Endothelial cell of umbilical vein (primary cell): ENCODE measurements around the gene CACNA1C. TPM values are rescaled to one million over a fixed set of nuclear protein-coding genes. Genes with fewer than 3 reads are reported as not detected.
A peak's percentile ranks its signal among the peaks of the same experiment; 100 is the strongest.

ENCODE experiments used
- BruUV-seq: library from RNA; stranded (reverse); fragments of 400-500 nt; replicated peaks from 2 replicates; lab custom pipeline; 2021; lab: Mats Ljungman, UMichigan
- CTCF ChIA-PET: fragments of 300-600, 350-600 bp; sonication (Branson Sonifier 250); formaldehyde crosslinking; loops from one replicate; lab custom pipeline; 2021; ENCODE audit warnings: antibody characterized with exemption, inconsistent platforms; lab: Charles Lee
- POLR2A ChIA-PET: fragments of 300-600, 350-600 bp; sonication (Branson Sonifier 250); formaldehyde crosslinking; loops from one replicate; lab custom pipeline; 2021; ENCODE audit warnings: antibody characterized with exemption, inconsistent platforms; lab: Charles Lee
- DNase-seq: peaks from one replicate; pipeline ENCODE4 v3.0.0-alpha.2; 2011; ENCODE audit warnings: low read depth, low spot score
- FAIRE-seq: peaks from 2 replicates; lab custom pipeline; 2011; peaks lifted over from hg19 to GRCh38; lab: Jason Lieb, UNC
- H2AFZ ChIP-seq: 2 replicates; pipeline ENCODE4 v1.6.0; 2012; ENCODE audit warnings: low read depth, low read length, control low read depth, inconsistent platforms
- H3K27ac ChIP-seq: 2 replicates; pipeline ENCODE4 v1.5.1; 2011; ENCODE audit warnings: low read depth, mild to moderate bottlenecking, control low read depth, low read length, moderate library complexity; ENCODE audit not compliant: insufficient read depth
- H3K27me3 ChIP-seq, 2 experiments: 2 replicates each; pipeline versions ENCODE4 v1.6.0 to v1.6.1; 2011; ENCODE audit warnings: low read length in 2 of 2, mixed read lengths in 1 of 2; ENCODE audit not compliant: control insufficient read depth in 2 of 2, insufficient read depth in 2 of 2
- H3K36me3 ChIP-seq, 2 experiments: 2 replicates in 1 of 2; 3 replicates in 1 of 2; pipeline ENCODE4 v1.5.1; 2011; ENCODE audit warnings: low read length in 2 of 2, mild to moderate bottlenecking in 1 of 2, moderate library complexity in 1 of 2; ENCODE audit not compliant: control insufficient read depth in 2 of 2, insufficient read depth in 2 of 2; ENCODE audit errors: extremely low read depth in 1 of 2
- H3K4me1 ChIP-seq: 3 replicates; pipeline ENCODE4 v1.5.1; 2011; ENCODE audit warnings: mild to moderate bottlenecking, low read length; ENCODE audit not compliant: control insufficient read depth, insufficient read depth; ENCODE audit errors: extremely low read depth
- H3K4me2 ChIP-seq: 2 replicates; pipeline ENCODE4 v1.6.1; 2011; ENCODE audit warnings: low read length, control low read depth, mixed read lengths; ENCODE audit not compliant: insufficient read depth
- H3K4me3 ChIP-seq, 3 experiments: fragments of 200-600 bp in 1 of 3; sonication (generic), shearing (Covaris generic) in 1 of 3; replicated peaks in 1 of 3; 2 replicates each; pipeline ENCODE4 v1.5.1; 2011 to 2016; ENCODE audit warnings: control low read depth in 3 of 3, low read length in 3 of 3, mild to moderate bottlenecking in 2 of 3, inconsistent platforms in 1 of 3, low read depth in 1 of 3, moderate library complexity in 1 of 3; ENCODE audit not compliant: insufficient read depth in 1 of 3
- H3K79me2 ChIP-seq: 2 replicates; pipeline ENCODE4 v1.6.0; 2012; ENCODE audit warnings: low read length, inconsistent platforms; ENCODE audit not compliant: control insufficient read depth, insufficient read depth
- H3K9ac ChIP-seq: replicated peaks from 2 replicates; pipeline ENCODE3; 2011; ENCODE audit warnings: low read length, control low read depth; ENCODE audit not compliant: insufficient read depth; ENCODE audit errors: extremely low read depth
- H3K9me1 ChIP-seq: replicated peaks from 3 replicates; pipeline ENCODE4 v1.6.0; 2011; ENCODE audit warnings: mild to moderate bottlenecking, low read length; ENCODE audit not compliant: control insufficient read depth, insufficient read depth; ENCODE audit errors: extremely low read depth
- H3K9me3 ChIP-seq: replicated peaks from 2 replicates; pipeline ENCODE4 v1.5.1; 2012; ENCODE audit warnings: low read length, inconsistent platforms; ENCODE audit not compliant: control insufficient read depth, insufficient read depth
- H4K20me1 ChIP-seq: replicated peaks from 2 replicates; pipeline ENCODE3; 2011; ENCODE audit warnings: mild to moderate bottlenecking, low read length; ENCODE audit not compliant: control insufficient read depth, insufficient read depth; ENCODE audit errors: extremely low read depth
- CTCF ChIP-seq, 2 donors: IDR thresholded peaks; 1 replicate in 1 of 2; 2 replicates in 1 of 2; pipeline ENCODE4 v1.5.1; 2011; ENCODE audit warnings: low read length in 2 of 2, mild to moderate bottlenecking in 2 of 2, moderate library complexity in 2 of 2, control low read depth in 1 of 2, inconsistent platforms in 1 of 2, low read depth in 1 of 2; ENCODE audit not compliant: insufficient read depth in 1 of 2; ENCODE audit errors: extremely low read depth in 1 of 2
- EZH2 ChIP-seq: IDR thresholded peaks from 2 replicates; pipeline ENCODE4 v1.6.1; 2012; ENCODE audit warnings: borderline replicate concordance, low read depth, mild to moderate bottlenecking, moderate library complexity, low read length, inconsistent platforms; ENCODE audit not compliant: severe bottlenecking
- FOS ChIP-seq: IDR thresholded peaks from 2 replicates; pipeline ENCODE4 v1.6.1; 2011; ENCODE audit warnings: mild to moderate bottlenecking, low read length, moderate library complexity, borderline replicate concordance; ENCODE audit not compliant: insufficient read depth
- GATA2 ChIP-seq: IDR thresholded peaks from 2 replicates; pipeline ENCODE4 v1.7.0; 2011; ENCODE audit warnings: low read depth, mild to moderate bottlenecking, moderate library complexity, mixed read lengths, low read length; ENCODE audit not compliant: insufficient read length, insufficient read depth
- JUN ChIP-seq: IDR thresholded peaks from 2 replicates; pipeline ENCODE4 v1.6.1; 2011; ENCODE audit warnings: borderline replicate concordance, low read depth; ENCODE audit not compliant: insufficient read length, insufficient read depth
- MYC ChIP-seq: IDR thresholded peaks from one replicate; pipeline ENCODE4 v1.6.1; 2011; ENCODE audit warnings: mild to moderate bottlenecking, low read depth, low read length
- POLR2AphosphoS5 ChIP-seq: IDR thresholded peaks from 2 replicates; pipeline ENCODE4 v1.6.1; 2012; ENCODE audit warnings: low read depth, mild to moderate bottlenecking, control low read depth, low read length, moderate library complexity; ENCODE audit not compliant: insufficient read depth
- dilution Hi-C: fragments of 300-500 bp; cut with MboI; formaldehyde crosslinking; loops from one replicate; pipeline ENCODE4 v1.15.0; 2019; ENCODE audit warnings: low sequenced_read_pairs; ENCODE audit not compliant: extremely low pct_ligation_motif_present
- intact Hi-C: fragments of 100-400 bp; cut with micrococcal nuclease; formaldehyde crosslinking; loops from one replicate; pipeline ENCODE4 v1.10.0; 2022
- polyA plus RNA-seq, 4 experiments: library from polyadenylated mRNA; depleted of rRNA in 3 of 4; stranded (reverse) in 3 of 4; unstranded in 1 of 4; fragments of >200 nt; gene quantifications; 2 replicates each; pipeline versions ENCODE4 v1.2.1 to v1.2.3, GENCODE V29; 2011 to 2012; ENCODE audit warnings: missing spikeins in 1 of 4
- total RNA-seq: library from RNA; stranded (reverse); gene quantifications from 2 replicates; pipeline ENCODE4 v1.2.3, GENCODE V29; 2021

CACNA1C gene
- total and polyA plus RNA-seq, 2 donors (not counting 3 experiments of a cell fraction or from before 2014, with no cell fraction given) = not detected

GRCh38 chr12:2013086-2013485 is 39.7 kb upstream of the CACNA1C start:
- no peak overlapping the region for H3K27ac ChIP-seq

GRCh38 chr12:2013527-2014223 is 39.1 kb upstream of the CACNA1C start:
- no TSS peak for BruUV-seq

More at GRCh38 chr12:2013086-2013485, 39.7 kb upstream of the CACNA1C start:
- Histone ChIP-seq H3K9ac (no peak overlapping the region), H3K4me2 (no peak overlapping the region), H3K4me3 (no peak overlapping the region), H3K9me1 (no peaks in the 10 kb centered on the region), H3K27me3 (peaks cover 7 to 14% of the 10 kb centered on the region in 2 experiments), H2AFZ (no peak overlapping the region), H3K9me3 (no peaks in the 10 kb centered on the region), H3K4me1 (no peaks in the 10 kb centered on the region), H3K36me3 (no peaks in the 10 kb centered on the region), H3K79me2 (no peaks in the 10 kb centered on the region), H4K20me1 (no peaks in the 10 kb centered on the region)
- TF ChIP-seq POLR2AphosphoS5 = no peak
- no peak for TF ChIP-seq FOS
- TF ChIP-seq EZH2 = no peak
- no peak for TF ChIP-seq JUN
- no peak for TF ChIP-seq GATA2
- BruUV-seq = no TSS peak
- FAIRE-seq = no peak
- dilution Hi-C loops = no loop called here
- ChIA-PET CTCF (interaction anchor here (1.1 kb wide), 1 partner anchor 9 kb away, joined by 6 read pairs; the partner anchor contains the start of gene DCP1B), POLR2A (no interaction called here)
- intact Hi-C loops = no loop called here
- no peak for DNase-seq

More at GRCh38 chr12:2013527-2014223, 39.1 kb upstream of the CACNA1C start:
- FAIRE-seq (no peak), DNase-seq (peak; percentile 44)
- H3K4me3 ChIP-seq = no peak overlapping the region
- no peaks in the 10 kb centered on the region for H3K4me1 ChIP-seq
- TF ChIP-seq MYC (no peak), CTCF (IDR thresholded peaks at IDR 0.05; ENCODE audit: extremely low read depth in 1 of 2, insufficient read depth in 1 of 2, low read depth in 1 of 2, low read length in 2 of 2) (no peak)
- H3K9me3 ChIP-seq = no peaks in the 10 kb centered on the region
- H3K27me3 ChIP-seq = peaks cover 7 to 13% of the 10 kb centered on the region in 2 experiments
- CTCF ChIA-PET = interaction anchor here (1.1 kb wide), 1 partner anchor 9 kb away, joined by 6 read pairs; the partner anchor contains the start of gene DCP1B
- no peaks in the 10 kb centered on the region for H3K36me3 ChIP-seq
- no peaks in the 10 kb centered on the region for H4K20me1 ChIP-seq
- intact Hi-C loops (no loop called here), dilution Hi-C loops (no loop called here)
- POLR2A ChIA-PET = no interaction called here
- no peaks in the 10 kb centered on the region for H3K79me2 ChIP-seq
- no peak overlapping the region for H3K4me2 ChIP-seq
- H3K9me1 ChIP-seq = no peaks in the 10 kb centered on the region
- H3K27ac ChIP-seq = no peak overlapping the region
- H3K9ac ChIP-seq = no peak overlapping the region
- H2AFZ ChIP-seq = no peak overlapping the region
